Chondrocyte (in vitro differentiated cells): ENCODE measurements around the gene HSPA2. TPM values are rescaled to one million over a fixed set of nuclear protein-coding genes. Genes with fewer than 3 reads are reported as not detected.

Source experiments
- DNase-seq: peaks from one replicate; pipeline ENCODE4 v3.0.0; 2021; ENCODE audit warnings: mixed read lengths, low spot score
- H3K27ac Mint-ChIP-seq: one replicate; pipeline ENCODE4 v1.8.0; 2021; ENCODE audit warnings: mild to moderate bottlenecking, moderate library complexity, mixed read lengths; ENCODE audit not compliant: unreplicated experiment
- H3K27me3 Mint-ChIP-seq: 2 replicates; pipeline ENCODE4 v1.8.0; 2021; ENCODE audit warnings: low read depth, mixed read lengths
- H3K36me3 Mint-ChIP-seq: 2 replicates; pipeline ENCODE4 v1.8.0; 2021; ENCODE audit warnings: low read depth, mixed read lengths
- H3K4me1 Mint-ChIP-seq: 2 replicates; pipeline ENCODE4 v1.8.0; 2021; ENCODE audit warnings: low read depth, mild to moderate bottlenecking, mixed read lengths
- H3K4me3 Mint-ChIP-seq: one replicate; pipeline ENCODE4 v1.8.0; 2021; ENCODE audit warnings: mild to moderate bottlenecking, moderate library complexity, mixed read lengths; ENCODE audit not compliant: unreplicated experiment
- H3K9me3 Mint-ChIP-seq: 2 replicates; pipeline ENCODE4 v1.8.0; 2021; ENCODE audit warnings: low read depth, mixed read lengths
- total RNA-seq: library from RNA; stranded (reverse); gene quantifications from 3 replicates; pipeline ENCODE4 v1.2.1, GENCODE V29; 2021
- TF ChIP-seq, protein P1 (sequence below): fragments of 200-600 bp; sonication (generic); IDR thresholded peaks from 2 replicates; pipeline ENCODE4 v1.5.0; 2021; ENCODE audit warnings: antibody characterized with exemption, mild to moderate bottlenecking, moderate library complexity

HSPA2 gene
- total RNA-seq, 1 donor from 2014 or later: 1.7 TPM

DNA sequence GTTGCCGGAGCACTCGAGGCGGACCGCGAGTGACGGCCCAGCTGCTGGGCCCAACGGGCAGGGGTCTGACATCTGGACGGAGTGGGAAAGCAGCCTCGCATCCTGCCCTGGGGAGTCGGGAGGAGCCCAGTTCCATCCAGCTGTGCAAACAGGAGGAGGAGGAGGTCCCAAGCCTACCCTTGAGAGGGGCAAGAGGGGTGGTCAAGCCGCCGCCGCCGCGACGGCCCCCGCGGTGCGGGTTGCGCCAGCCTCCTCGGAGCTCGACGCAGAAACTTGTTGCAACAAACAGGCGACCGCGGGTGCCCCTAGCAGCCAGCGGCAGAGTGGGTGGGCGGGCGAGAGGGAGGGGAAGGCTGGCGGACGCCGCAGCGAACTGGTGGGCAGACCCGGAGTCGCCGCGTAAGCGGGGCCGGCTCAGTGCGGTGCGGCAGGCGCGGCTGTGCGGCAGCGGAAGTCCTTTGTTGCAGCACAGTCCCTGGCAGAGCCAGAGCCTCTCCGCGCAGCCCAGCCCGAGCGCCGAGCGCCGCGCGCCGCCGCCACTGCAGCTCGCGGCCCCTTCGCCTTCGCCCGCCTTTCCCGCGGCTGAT lies 36.1 kb upstream of the HSPA2 start, which contains the start of gene ZBTB1:
Gene ZBTB1 (plus strand): TSS at position 461 of the 587 bp plus-strand sequence. CDS start 16,735 bp downstream, outside the sequence.
- Mint-ChIP-seq H3K4me1 (peaks cover 67% of the 10 kb centered on the region), H3K27me3 (no peaks in the 10 kb centered on the region)
- DNase-seq: peak; percentile 97

DNA sequence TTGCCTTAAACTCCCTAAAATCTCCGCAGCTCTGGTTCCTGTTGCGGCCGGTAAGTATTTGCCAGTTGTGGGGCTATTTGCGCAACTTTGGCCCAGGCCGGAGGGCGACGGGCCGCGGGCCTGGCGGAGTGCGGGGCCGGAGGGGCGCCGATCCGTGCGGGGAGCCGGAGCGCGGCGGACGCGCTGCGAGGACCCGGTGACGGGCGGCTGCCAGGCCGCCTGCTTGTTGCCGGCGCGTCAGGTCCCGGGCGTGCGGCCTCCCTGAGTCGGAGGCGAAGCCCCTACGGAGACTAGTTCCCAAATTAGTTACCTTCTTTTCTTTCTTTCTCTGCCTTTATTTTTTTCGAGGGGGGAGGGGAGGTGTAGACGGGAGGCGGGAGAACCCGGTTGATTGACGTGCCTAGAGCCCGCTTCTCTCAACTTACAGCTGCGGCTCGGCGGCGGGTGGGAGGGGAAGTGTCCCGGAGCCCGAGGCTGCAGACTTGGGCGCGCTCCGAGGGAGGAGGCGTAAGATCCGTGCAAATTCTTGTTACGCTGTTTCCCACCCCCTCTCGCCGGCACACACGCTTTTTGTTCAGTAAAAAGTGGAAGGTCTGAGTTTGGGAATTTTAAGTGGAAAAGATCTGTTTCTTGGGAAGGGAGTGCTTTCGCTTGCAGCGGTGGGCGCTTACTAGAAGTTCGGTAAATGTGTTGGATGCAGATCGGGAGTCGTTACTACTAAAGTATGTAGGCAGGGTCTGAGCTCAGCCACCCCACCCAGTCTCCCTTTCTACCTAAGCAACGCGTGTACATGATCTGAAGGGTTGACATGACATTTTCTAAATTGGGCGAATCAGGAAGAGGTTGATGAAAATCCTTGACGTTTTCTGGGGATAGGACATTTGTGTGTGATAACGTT lies 35.4 kb upstream of the HSPA2 start:
- TF ChIP-seq, protein P1, sequence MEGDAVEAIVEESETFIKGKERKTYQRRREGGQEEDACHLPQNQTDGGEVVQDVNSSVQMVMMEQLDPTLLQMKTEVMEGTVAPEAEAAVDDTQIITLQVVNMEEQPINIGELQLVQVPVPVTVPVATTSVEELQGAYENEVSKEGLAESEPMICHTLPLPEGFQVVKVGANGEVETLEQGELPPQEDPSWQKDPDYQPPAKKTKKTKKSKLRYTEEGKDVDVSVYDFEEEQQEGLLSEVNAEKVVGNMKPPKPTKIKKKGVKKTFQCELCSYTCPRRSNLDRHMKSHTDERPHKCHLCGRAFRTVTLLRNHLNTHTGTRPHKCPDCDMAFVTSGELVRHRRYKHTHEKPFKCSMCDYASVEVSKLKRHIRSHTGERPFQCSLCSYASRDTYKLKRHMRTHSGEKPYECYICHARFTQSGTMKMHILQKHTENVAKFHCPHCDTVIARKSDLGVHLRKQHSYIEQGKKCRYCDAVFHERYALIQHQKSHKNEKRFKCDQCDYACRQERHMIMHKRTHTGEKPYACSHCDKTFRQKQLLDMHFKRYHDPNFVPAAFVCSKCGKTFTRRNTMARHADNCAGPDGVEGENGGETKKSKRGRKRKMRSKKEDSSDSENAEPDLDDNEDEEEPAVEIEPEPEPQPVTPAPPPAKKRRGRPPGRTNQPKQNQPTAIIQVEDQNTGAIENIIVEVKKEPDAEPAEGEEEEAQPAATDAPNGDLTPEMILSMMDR: no peak
- H3K27me3 Mint-ChIP-seq: no peaks in the 10 kb centered on the region
- peak overlapping the region; percentile 100 for H3K27ac Mint-ChIP-seq
- H3K4me1 Mint-ChIP-seq: peaks cover 69% of the 10 kb centered on the region
- H3K4me3 Mint-ChIP-seq: peak overlapping the region; percentile 84
- no peaks in the 10 kb centered on the region for H3K9me3 Mint-ChIP-seq
- peaks cover 2% of the 10 kb centered on the region for H3K36me3 Mint-ChIP-seq
- no peak for DNase-seq

More for the DNA sequence above, 36.1 kb upstream of the HSPA2 start, which contains the start of gene ZBTB1:
- TF ChIP-seq, protein P1: peak; percentile 27
- Mint-ChIP-seq H3K9me3 (no peaks in the 10 kb centered on the region), H3K4me3 (peak within 1 kb of the TSS; percentile 84), H3K36me3 (peaks cover 2% of the 10 kb centered on the region), H3K27ac (peak within 1 kb of the TSS; percentile 100)

- H3K27me3 Mint-ChIP-seq: no peaks in the 10 kb centered on the region
- peak overlapping the region; percentile 84 for H3K4me3 Mint-ChIP-seq
- H3K4me1 Mint-ChIP-seq: peaks cover 77% of the 10 kb centered on the region
- no peak for DNase-seq
- no peaks in the 10 kb centered on the region for H3K9me3 Mint-ChIP-seq
- H3K36me3 Mint-ChIP-seq: peaks cover 2% of the 10 kb centered on the region
- H3K27ac Mint-ChIP-seq: peak overlapping the region; percentile 100
- TF ChIP-seq, protein P1: no peak
Observed at GRCh38 chr14:64506721-64507120, 33.8 kb upstream of the HSPA2 start.

- no peak for DNase-seq
- peak overlapping the region; percentile 100 for H3K27ac Mint-ChIP-seq
- peak overlapping the region; percentile 84 for H3K4me3 Mint-ChIP-seq
- H3K36me3 Mint-ChIP-seq: peaks cover 2% of the 10 kb centered on the region
- no peaks in the 10 kb centered on the region for H3K9me3 Mint-ChIP-seq
- TF ChIP-seq, protein P1: no peak
- no peaks in the 10 kb centered on the region for H3K27me3 Mint-ChIP-seq
- H3K4me1 Mint-ChIP-seq: peaks cover 74% of the 10 kb centered on the region
Observed at GRCh38 chr14:64507376-64508156, 33.0 kb upstream of the HSPA2 start.
